BE2C (cell line): ENCODE results near the gene HNRNPH3.
"Not testable (repeated sequence)": the region's sequence is repeated elsewhere in the genome, so short reads cannot be mapped to it uniquely, and the experiment has no call there.

ENCODE experiments used
- DNase-seq: peaks from one replicate; pipeline ENCODE4 v3.0.0-alpha.2; 2020
- H3K27me3 ChIP-seq: fragments of 250-450 bp; sonication (Bioruptor Pico); 2 replicates; pipeline ENCODE4 v1.5.1; 2020; ENCODE audit warnings: mild to moderate bottlenecking
- H3K36me3 ChIP-seq: fragments of 250-450 bp; sonication (Bioruptor Pico); 2 replicates; pipeline ENCODE4 v1.5.1; 2020; ENCODE audit warnings: mild to moderate bottlenecking
- H3K4me1 ChIP-seq: fragments of 250-450 bp; sonication (Bioruptor Pico); 2 replicates; pipeline ENCODE4 v1.5.1; 2020
- H3K4me3 ChIP-seq: 2 replicates; pipeline ENCODE4 v1.5.1; 2011; ENCODE audit warnings: low read depth, low read length
- H3K9me3 ChIP-seq: fragments of 250-450 bp; sonication (Bioruptor Pico); 2 replicates; pipeline ENCODE4 v1.5.1; 2020
- CTCF ChIP-seq: IDR thresholded peaks from 2 replicates; pipeline ENCODE4 v1.5.1; 2012; ENCODE audit warnings: mild to moderate bottlenecking, low read depth, low read length

HNRNPH3 gene

GRCh38 chr10:68310531-68310930, 21.3 kb upstream of the HNRNPH3 start:
- Histone ChIP-seq H3K27me3 (no peaks in the 10 kb centered on the region), H3K36me3 (no peaks in the 10 kb centered on the region), H3K4me3 (no peak overlapping the region), H3K9me3 (no peaks in the 10 kb centered on the region), H3K4me1 (no peaks in the 10 kb centered on the region)
- no peak for DNase-seq
- TF ChIP-seq CTCF, result no peak

DNA sequence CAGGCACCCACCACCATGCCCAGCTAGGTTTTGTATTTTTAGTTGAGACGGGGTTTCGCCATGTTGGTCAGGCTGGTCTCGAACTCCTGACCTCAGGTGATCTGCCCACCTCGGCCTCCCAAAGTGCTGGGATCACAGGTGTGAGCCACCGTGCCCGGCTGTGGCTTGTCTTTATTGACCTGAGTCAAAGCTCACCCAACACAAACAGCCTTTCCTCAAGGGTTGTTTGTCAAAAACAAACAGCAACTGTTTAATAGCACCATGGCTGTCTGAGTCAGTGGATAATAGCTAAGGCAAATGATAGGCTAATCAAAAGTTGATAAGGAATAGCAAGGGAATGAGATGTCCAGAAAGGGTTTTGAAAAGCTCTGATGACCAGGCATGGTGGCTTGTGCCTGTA, 16.9 kb upstream of the HNRNPH3 start:
- H3K4me3 ChIP-seq, H3K9me3 ChIP-seq, DNase-seq, H3K36me3 ChIP-seq, H3K4me1 ChIP-seq, H3K27me3 ChIP-seq: not testable (repeated sequence)

DNA sequence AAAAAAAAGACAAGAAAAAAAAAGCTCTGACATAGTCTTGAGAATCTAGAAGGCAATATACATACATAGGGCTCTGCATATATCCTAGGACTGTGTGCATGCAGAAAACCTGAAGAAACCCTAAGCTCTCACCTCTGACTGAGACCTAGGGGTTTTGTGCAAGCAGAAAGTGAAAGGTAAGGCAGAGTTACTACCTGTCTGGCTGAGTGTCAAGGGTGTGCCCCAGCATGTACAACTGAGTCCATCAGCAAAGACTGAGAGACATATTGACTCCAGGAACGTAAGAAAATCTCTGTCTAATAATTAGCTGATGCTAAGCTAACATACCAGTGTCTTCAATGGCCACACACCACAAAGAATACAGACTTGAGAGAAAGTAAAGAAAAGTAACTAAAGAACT, 16.3 kb upstream of the HNRNPH3 start:
- no peaks in the 10 kb centered on the region for H3K4me1 ChIP-seq
- TF ChIP-seq CTCF, result no peak
- no peak for DNase-seq
- no peaks in the 10 kb centered on the region for H3K9me3 ChIP-seq
- H3K36me3 ChIP-seq, result no peaks in the 10 kb centered on the region
- no peak overlapping the region for H3K4me3 ChIP-seq
- no peaks in the 10 kb centered on the region for H3K27me3 ChIP-seq

- H3K9me3 ChIP-seq, result no peaks in the 10 kb centered on the region
- DNase-seq, result no peak
- no peak for TF ChIP-seq CTCF
- H3K36me3 ChIP-seq, result no peaks in the 10 kb centered on the region
- no peaks in the 10 kb centered on the region for H3K4me1 ChIP-seq
- H3K4me3 ChIP-seq, result no peak overlapping the region
- H3K27me3 ChIP-seq, result no peaks in the 10 kb centered on the region
Measured at GRCh38 chr10:68318331-68319059, 13.4 kb upstream of the HNRNPH3 start.

DNA sequence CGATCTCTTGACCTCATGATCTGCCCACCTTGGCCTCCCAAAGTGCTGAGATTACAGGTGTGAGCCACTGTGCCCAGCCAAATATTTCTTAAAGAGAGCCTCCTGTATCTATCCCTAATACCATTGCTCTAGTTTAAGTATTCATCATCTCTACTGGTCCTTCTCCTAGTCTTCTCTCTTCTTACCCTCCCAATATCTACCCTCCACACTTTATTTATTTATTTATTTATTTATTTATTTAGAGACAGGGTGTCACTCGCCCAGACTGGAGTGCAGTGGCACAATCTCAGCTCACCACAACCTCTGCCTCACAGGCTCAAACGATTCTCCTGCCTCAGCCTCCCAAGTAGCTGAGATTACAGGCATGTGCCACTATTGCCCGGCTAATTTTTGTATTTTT, 7.5 kb upstream of the HNRNPH3 start:
- not testable (repeated sequence) for H3K9me3 ChIP-seq, H3K4me3 ChIP-seq, H3K36me3 ChIP-seq, H3K4me1 ChIP-seq, H3K27me3 ChIP-seq, DNase-seq

DNA sequence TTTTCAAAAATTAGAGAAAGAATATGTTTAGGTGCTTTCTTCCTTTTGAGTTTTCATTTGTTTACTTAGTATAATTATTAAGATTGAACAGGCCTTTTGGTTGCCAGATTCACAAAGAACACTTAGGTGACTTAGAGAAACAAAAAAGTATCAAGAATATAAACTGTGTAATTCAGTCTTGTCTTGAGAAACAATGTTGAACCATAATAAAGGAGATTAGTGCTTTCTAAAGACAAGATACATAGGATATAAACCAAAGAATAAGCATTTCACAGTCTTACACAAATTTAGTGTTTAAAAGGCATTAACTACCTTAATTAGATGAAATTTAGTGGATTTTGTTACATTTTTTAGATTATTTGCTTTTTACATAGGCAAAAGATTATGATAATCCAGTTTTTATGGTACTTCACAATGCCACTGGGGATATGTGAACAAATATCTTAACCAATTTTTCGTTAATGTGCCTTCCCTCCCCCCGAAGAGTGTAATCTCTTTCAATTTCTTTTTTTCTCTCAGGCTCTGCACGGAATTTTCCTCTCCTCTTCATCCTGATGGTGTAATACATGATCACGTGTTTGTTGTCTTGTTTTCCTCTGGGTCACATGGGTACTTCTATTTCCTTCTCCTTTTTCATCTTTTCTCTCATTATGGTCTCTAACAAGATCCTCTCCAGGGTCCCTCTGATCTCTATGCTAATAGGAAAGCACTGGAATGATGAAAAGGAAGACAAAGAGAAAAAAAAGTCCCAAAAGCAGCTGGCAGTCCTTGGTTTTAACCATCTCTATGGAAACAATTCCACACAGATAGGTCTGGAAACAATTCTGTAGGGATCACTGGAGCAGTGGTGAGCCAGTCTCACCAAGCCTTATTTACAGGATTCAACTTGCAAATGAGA, 3.7 kb upstream of the HNRNPH3 start:
- H3K36me3 ChIP-seq, result peaks cover 7% of the 10 kb centered on the region
- H3K4me3 ChIP-seq, result peak overlapping the region; percentile 48
- DNase-seq, result peak; percentile 15
- no peak for TF ChIP-seq CTCF
- peaks cover 6% of the 10 kb centered on the region; the same call in 1 of the 2 replicates for H3K4me1 ChIP-seq
- H3K27me3 ChIP-seq, result no peaks in the 10 kb centered on the region
- no peaks in the 10 kb centered on the region; the same call in 1 of the 2 replicates for H3K9me3 ChIP-seq

GRCh38 chr10:68329506-68329861, 2.4 kb upstream of the HNRNPH3 start:
- Histone ChIP-seq H3K27me3 (no peaks in the 10 kb centered on the region), H3K36me3 (peaks cover 20% of the 10 kb centered on the region), H3K9me3 (no peaks in the 10 kb centered on the region; the same call in 1 of the 2 replicates), H3K4me3 (no peak overlapping the region), H3K4me1 (peaks cover 6% of the 10 kb centered on the region; the same call in 1 of the 2 replicates)
- TF ChIP-seq CTCF, result no peak
- no peak for DNase-seq
